Vagina (tissue), 2 donors: ENCODE measurements around the gene ACP7. TPM values are rescaled to one million over a fixed set of nuclear protein-coding genes. Genes with fewer than 3 reads are reported as not detected.
"Not testable (repeated sequence)": the region's sequence is repeated elsewhere in the genome, so short reads cannot be mapped to it uniquely, and the experiment has no call there.

Experiments used
- DNase-seq, 2 donors: peaks; one replicate each; pipeline ENCODE4 v3.0.0-alpha.2; 2017; ENCODE audit errors: extremely low spot score in 2 of 2
- H3K27ac ChIP-seq: fragments of 200-600 bp; sonication (generic); one replicate; pipeline ENCODE4 v1.5.1; 2019
- H3K27me3 ChIP-seq: fragments of 200-600 bp; sonication (generic); one replicate; pipeline ENCODE4 v1.5.1; 2019
- H3K36me3 ChIP-seq, 2 donors: fragments of 200-600 bp; sonication (generic); one replicate each; pipeline ENCODE4 v1.5.1; 2017 to 2019
- H3K4me1 ChIP-seq: fragments of 200-600 bp; sonication (generic); one replicate; pipeline ENCODE4 v1.5.1; 2019
- H3K4me3 ChIP-seq, 2 donors: fragments of 200-600 bp; sonication (generic); 1 replicate in 1 of 2; 2 replicates in 1 of 2; pipeline ENCODE4 v1.5.1; 2016 to 2019
- H3K9me3 ChIP-seq: fragments of 200-600 bp; sonication (generic); one replicate; pipeline ENCODE4 v1.5.1; 2019
- CTCF ChIP-seq, 3 experiments: fragments of 450-650 bp in 2 of 3; fragments of 200-600 bp in 1 of 3; sonication (generic) in 1 of 3; IDR thresholded peaks; one replicate each; pipeline ENCODE4 v1.5.1; 2017 to 2019; ENCODE audit warnings: antibody characterized with exemption in 3 of 3, mild to moderate bottlenecking in 2 of 3, moderate library complexity in 2 of 3
- POLR2A ChIP-seq, 2 donors: fragments of 450-650 bp; IDR thresholded peaks; one replicate each; pipeline ENCODE4 v1.6.1; 2017; ENCODE audit warnings: antibody characterized with exemption in 2 of 2, mild to moderate bottlenecking in 2 of 2, moderate library complexity in 2 of 2
- POLR2AphosphoS5 ChIP-seq, 2 donors: sonication (generic); formaldehyde crosslinking; IDR thresholded peaks; one replicate each; pipeline ENCODE4 v1.9.0; 2017; ENCODE audit warnings: antibody characterized with exemption in 2 of 2, mild to moderate bottlenecking in 2 of 2, low read depth in 1 of 2; ENCODE audit not compliant: insufficient read depth in 1 of 2
- intact Hi-C: fragments of 100-400 bp; cut with DNase I; formaldehyde crosslinking; loops from one replicate; pipeline ENCODE4 v1.15.1; 2023
- total RNA-seq: library from RNA; depleted of rRNA; stranded (reverse); fragments of >200 nt; gene quantifications from one replicate; pipeline ENCODE4 v1.2.3, GENCODE V29; 2016

Gene ACP7
- total RNA-seq, 1 donor from 2014 or later: not detected

- Histone ChIP-seq H3K27ac (no peak overlapping the region), H3K4me1 (peaks cover 46% of the 10 kb centered on the region), H3K36me3 (no peaks in the 10 kb centered on the region), H3K9me3 (no peaks in the 10 kb centered on the region), H3K27me3 (no peaks in the 10 kb centered on the region), H3K4me3 (no peak overlapping the region)
- intact Hi-C loops: no loop called here
- DNase-seq: no peak
- TF ChIP-seq CTCF (IDR thresholded peaks at IDR 0.05) (no peak), POLR2A (IDR thresholded peaks at IDR 0.05) (no peak), POLR2AphosphoS5 (IDR thresholded peaks at IDR 0.05; ENCODE audit: insufficient read depth in 1 of 2, low read depth in 1 of 2) (no peak)
Measured at GRCh38 chr19:39139971-39140453, 55.8 kb downstream of the ACP7 start.

- Histone ChIP-seq H3K4me1 (peaks cover 52% of the 10 kb centered on the region), H3K27ac (no peak overlapping the region)
Measured at GRCh38 chr19:39140594-39140993, 56.4 kb downstream of the ACP7 start.

GRCh38 chr19:39141929-39142328 lies 57.8 kb downstream of the ACP7 start:
- H3K27me3 ChIP-seq: no peaks in the 10 kb centered on the region
- TF ChIP-seq POLR2A (IDR thresholded peaks at IDR 0.05): no peak
- no peak for TF ChIP-seq CTCF (IDR thresholded peaks at IDR 0.05)
- no peak for TF ChIP-seq POLR2AphosphoS5 (IDR thresholded peaks at IDR 0.05; ENCODE audit: insufficient read depth in 1 of 2, low read depth in 1 of 2)
- intact Hi-C loops: no loop called here
- H3K9me3 ChIP-seq: no peaks in the 10 kb centered on the region
- no peak overlapping the region for H3K4me3 ChIP-seq
- H3K27ac ChIP-seq: no peak overlapping the region
- no peaks in the 10 kb centered on the region for H3K36me3 ChIP-seq
- H3K4me1 ChIP-seq: peaks cover 51% of the 10 kb centered on the region
- DNase-seq: no peak

More at GRCh38 chr19:39140594-39140993, 56.4 kb downstream of the ACP7 start:
- no peaks in the 10 kb centered on the region for H3K36me3 ChIP-seq
- H3K9me3 ChIP-seq: no peaks in the 10 kb centered on the region
- H3K27me3 ChIP-seq: no peaks in the 10 kb centered on the region
- no peak for DNase-seq
- no peak overlapping the region for H3K4me3 ChIP-seq
- intact Hi-C loops: no loop called here
- no peak for TF ChIP-seq POLR2AphosphoS5 (IDR thresholded peaks at IDR 0.05; ENCODE audit: insufficient read depth in 1 of 2, low read depth in 1 of 2)
- no peak for TF ChIP-seq POLR2A (IDR thresholded peaks at IDR 0.05)
- TF ChIP-seq CTCF (IDR thresholded peaks at IDR 0.05): no peak

GRCh38 chr19:39142630-39143029 lies 58.5 kb downstream of the ACP7 start:
- Histone ChIP-seq H3K27ac (no peak overlapping the region), H3K36me3 (no peaks in the 10 kb centered on the region), H3K4me1 (peaks cover 48% of the 10 kb centered on the region), H3K4me3 (no peak overlapping the region), H3K27me3 (no peaks in the 10 kb centered on the region), H3K9me3 (no peaks in the 10 kb centered on the region)
- no peak for DNase-seq
- TF ChIP-seq POLR2AphosphoS5 (IDR thresholded peaks at IDR 0.05; ENCODE audit: insufficient read depth in 1 of 2, low read depth in 1 of 2) (no peak), CTCF (IDR thresholded peaks at IDR 0.05) (no peak), POLR2A (IDR thresholded peaks at IDR 0.05) (no peak)
- intact Hi-C loops: no loop called here

GRCh38 chr19:39143757-39144289 lies 59.7 kb downstream of the ACP7 start:
- H3K27ac ChIP-seq, DNase-seq, H3K4me3 ChIP-seq, H3K9me3 ChIP-seq, H3K27me3 ChIP-seq, intact Hi-C loops, H3K36me3 ChIP-seq: not testable (repeated sequence)
- H3K4me1 ChIP-seq: peaks cover 42% of the 10 kb centered on the region
